Esophagus (tissue), 2 donors: Measurements from ENCODE around the gene IAH1. TPM values are rescaled to one million over a fixed set of nuclear protein-coding genes. Genes with fewer than 3 reads are reported as not detected.

Experiments
- H3K27ac ChIP-seq, 2 donors: one replicate each; pipeline ENCODE4 v1.5.1; 2013; ENCODE audit warnings: low read depth in 2 of 2, mild to moderate bottlenecking in 2 of 2, inconsistent platforms in 1 of 2, low read length in 1 of 2, moderate library complexity in 1 of 2
- H3K27me3 ChIP-seq, 2 donors: one replicate each; pipeline ENCODE4 v1.6.1; 2013; ENCODE audit warnings: low read length in 2 of 2, control low read depth in 1 of 2, mild to moderate bottlenecking in 1 of 2; ENCODE audit not compliant: insufficient read depth in 2 of 2, control insufficient read depth in 1 of 2
- H3K36me3 ChIP-seq, 2 donors: one replicate each; pipeline ENCODE4 v1.6.1; 2013; ENCODE audit warnings: low read length in 1 of 2; ENCODE audit not compliant: control insufficient read depth in 2 of 2, insufficient read depth in 2 of 2
- H3K4me1 ChIP-seq, 2 donors: one replicate each; pipeline ENCODE4 v1.6.1; 2013; ENCODE audit warnings: low read length in 1 of 2; ENCODE audit not compliant: control insufficient read depth in 2 of 2, insufficient read depth in 2 of 2
- H3K4me3 ChIP-seq, 2 donors: one replicate each; pipeline ENCODE4 v1.5.1; 2013; ENCODE audit warnings: low read length in 2 of 2, mild to moderate bottlenecking in 2 of 2, low read depth in 1 of 2, moderate library complexity in 1 of 2
- H3K9me3 ChIP-seq, 2 donors: one replicate each; pipeline ENCODE4 v1.6.1; 2013; ENCODE audit warnings: mild to moderate bottlenecking in 2 of 2, low read depth in 1 of 2, low read length in 1 of 2, moderate library complexity in 1 of 2; ENCODE audit not compliant: control insufficient read depth in 2 of 2, insufficient read depth in 1 of 2
- WGBS, 2 donors: extraction: QIAGEN DNeasy Blood & Tissue Kit; methylation state at CpG; one replicate each; pipeline ENCODE4 v1.1.7; 2013; 5-methylcytosine and 5-hydroxymethylcytosine counted together
- polyA plus RNA-seq, 2 donors: library from polyadenylated mRNA; stranded (reverse); fragments of 200-250 nt; gene quantifications; one replicate each; pipeline ENCODE4 v1.2.3, GENCODE V29; 2013
- donor health status: healthy with polysubstance abuse.
- donor health status: Bipolar disorder and iron deficiency.

The IAH1 gene
- polyA plus RNA-seq, 2 donors = 36.2 to 42.2 TPM

- WGBS, 2 donors = 89 to 92% methylated on average over 6 of the region's 6 CpGs
- H3K4me1 ChIP-seq = no peaks in the 10 kb centered on the region
- H3K9me3 ChIP-seq = no peaks in the 10 kb centered on the region
- no peak overlapping the region for H3K4me3 ChIP-seq
- H3K36me3 ChIP-seq = peaks cover 0 to 5% of the 10 kb centered on the region in 2 donors
- H3K27ac ChIP-seq = no peak overlapping the region
- no peaks in the 10 kb centered on the region for H3K27me3 ChIP-seq
These were observed 62.2 kb downstream of the IAH1 start for GRCh38 chr2:9536504-9536903.

GRCh38 chr2:9538000-9538507 is 63.7 kb downstream of the IAH1 start:
- H3K27me3 ChIP-seq = no peaks in the 10 kb centered on the region
- no peaks in the 10 kb centered on the region for H3K4me1 ChIP-seq
- H3K27ac ChIP-seq = no peak overlapping the region
- peaks cover 0 to 5% of the 10 kb centered on the region in 2 donors for H3K36me3 ChIP-seq
- 31 to 47% methylated on average over 2 of the region's 2 CpGs for WGBS, 2 donors
- no peak overlapping the region for H3K4me3 ChIP-seq
- no peaks in the 10 kb centered on the region for H3K9me3 ChIP-seq

Other genes starting within 250 kb of the IAH1 start
- 10 to 100 TPM; 47.9 to 48.3 TPM for gene ITGB1BP1, start 51.0 kb upstream of the IAH1 start, polyA plus RNA-seq
- 10 to 100 TPM; 11.9 to 17.6 TPM for gene CPSF3, start 50.9 kb upstream of the IAH1 start, polyA plus RNA-seq
- 1 to 10 TPM; 8.1 to 9.8 TPM for gene ADAM17, start 81.3 kb downstream of the IAH1 start, polyA plus RNA-seq
- 100 to 1,000 TPM in 1 of 2 donors, 10 to 100 TPM in 1; 81.5 to 163 TPM for gene YWHAQ, start 156.4 kb downstream of the IAH1 start, polyA plus RNA-seq